Hematopoietic multipotent progenitor cell (in vitro differentiated cells): ENCODE results near the gene MYBPH. TPM values are rescaled to one million over a fixed set of nuclear protein-coding genes. Genes with fewer than 3 reads are reported as not detected.

Source experiments
- DNase-seq, 3 donors: peaks; one replicate each; pipeline ENCODE4 v3.0.0-alpha.2; 2011 to 2015; ENCODE audit warnings: low read depth in 2 of 3, low spot score in 2 of 3
- total RNA-seq: library from RNA; depleted of rRNA; stranded (reverse); fragments of >200 nt; gene quantifications from one replicate; pipeline ENCODE4 v1.2.3, GENCODE V29; 2012

MYBPH gene
- total RNA-seq, 1 donor, result not detected

GRCh38 chr1:203179667-203180005 lies 4.0 kb upstream of the MYBPH start:
- no peak for DNase-seq

- DNase-seq, result no peak
These were observed 3.4 kb upstream of the MYBPH start for GRCh38 chr1:203178821-203179666.

- DNase-seq, result no peak
These were observed 2.5 kb upstream of the MYBPH start for GRCh38 chr1:203178083-203178482.

GRCh38 chr1:203177470-203178039 lies 1.9 kb upstream of the MYBPH start:
- DNase-seq, result no peak

GRCh38 chr1:203177036-203177405 lies 1.4 kb upstream of the MYBPH start:
- no peak for DNase-seq

GRCh38 chr1:203176273-203177035 lies 828 bp upstream of the MYBPH start:
- no peak for DNase-seq

GRCh38 chr1:203175827-203176241 lies 208 bp upstream of the MYBPH start:
- no peak for DNase-seq

GRCh38 chr1:203174324-203174985 lies 1.2 kb downstream of the MYBPH start:
- no peak for DNase-seq

- DNase-seq, result no peak
These were observed 2.1 kb downstream of the MYBPH start for GRCh38 chr1:203173566-203173965.

- DNase-seq, result no peak
These were observed 2.5 kb downstream of the MYBPH start for GRCh38 chr1:203173011-203173555.

GRCh38 chr1:203172184-203173010 lies 3.2 kb downstream of the MYBPH start:
- DNase-seq, result peak; percentile 2 to 64 (median 45)

GRCh38 chr1:203171341-203172183 lies 4.1 kb downstream of the MYBPH start:
- no peak for DNase-seq

- no peak for DNase-seq
These were observed 4.8 kb downstream of the MYBPH start for GRCh38 chr1:203170625-203171330.

GRCh38 chr1:203169770-203170520 lies 5.7 kb downstream of the MYBPH start:
- DNase-seq, result no peak

- DNase-seq, result no peak
These were observed 6.6 kb downstream of the MYBPH start for GRCh38 chr1:203168991-203169390.

GRCh38 chr1:203168256-203168786 lies 7.3 kb downstream of the MYBPH start:
- no peak for DNase-seq

GRCh38 chr1:203167913-203168200 lies 7.8 kb downstream of the MYBPH start:
- DNase-seq, result no peak
